LHCN-M2 (cell line): Measurements from ENCODE around the gene HLA-DQB1. TPM values are rescaled to one million over a fixed set of nuclear protein-coding genes. Genes with fewer than 3 reads are reported as not detected.

Experiments
- DNase-seq: peaks from one replicate; pipeline ENCODE4 v3.0.0-alpha.2; 2012; ENCODE audit warnings: low read depth
- total RNA-seq: library from RNA; depleted of rRNA; stranded (reverse); fragments of >200 nt; gene quantifications from 2 replicates; pipeline ENCODE4 v1.2.3, GENCODE V29; 2014; rRNA removed

HLA-DQB1 gene
- total RNA-seq, 1 experiment from 2014 or later = not detected

DNA sequence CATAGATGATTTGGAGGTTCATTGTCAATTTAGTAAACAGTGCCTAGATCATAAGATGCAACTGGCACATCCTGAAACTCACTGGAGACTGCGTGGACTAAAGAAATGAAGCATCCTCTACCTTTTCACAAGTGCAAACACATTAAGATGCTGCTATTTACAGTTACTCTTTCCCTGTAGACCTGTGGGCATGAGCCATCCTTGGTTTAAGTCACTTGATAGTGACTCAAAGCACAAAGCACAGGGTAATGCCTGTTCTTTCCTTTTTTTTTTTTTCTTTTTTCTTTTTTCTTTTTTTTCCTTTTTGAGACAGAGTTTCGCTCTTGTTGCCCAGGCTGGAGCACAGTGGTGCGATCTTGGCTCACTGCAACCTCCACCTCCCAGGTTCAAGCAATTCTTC lies 39.2 kb downstream of the HLA-DQB1 start:
- no peak for DNase-seq

DNA sequence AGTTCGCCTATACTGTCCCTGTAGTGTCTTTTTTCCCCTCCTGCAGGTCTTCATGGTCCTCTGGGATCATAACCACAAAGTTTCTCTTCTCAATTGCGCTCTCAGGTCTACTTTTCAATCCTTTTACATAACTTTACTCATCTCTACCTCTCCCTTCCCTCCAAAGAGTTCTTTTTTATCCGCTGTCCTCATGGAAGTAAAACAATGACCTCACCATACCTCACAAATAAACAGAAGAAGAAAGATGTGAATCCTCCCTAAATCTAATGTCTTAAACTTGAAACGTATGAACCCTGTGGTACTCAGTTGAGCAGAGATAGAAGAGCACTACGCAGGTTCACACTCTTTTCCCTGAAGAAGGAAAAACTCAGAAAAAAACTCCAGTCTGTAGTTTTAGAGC lies 41.3 kb downstream of the HLA-DQB1 start:
- no peak for DNase-seq

GRCh38 chr6:32624565-32624964 lies 41.9 kb downstream of the HLA-DQB1 start:
- DNase-seq = no peak

DNA sequence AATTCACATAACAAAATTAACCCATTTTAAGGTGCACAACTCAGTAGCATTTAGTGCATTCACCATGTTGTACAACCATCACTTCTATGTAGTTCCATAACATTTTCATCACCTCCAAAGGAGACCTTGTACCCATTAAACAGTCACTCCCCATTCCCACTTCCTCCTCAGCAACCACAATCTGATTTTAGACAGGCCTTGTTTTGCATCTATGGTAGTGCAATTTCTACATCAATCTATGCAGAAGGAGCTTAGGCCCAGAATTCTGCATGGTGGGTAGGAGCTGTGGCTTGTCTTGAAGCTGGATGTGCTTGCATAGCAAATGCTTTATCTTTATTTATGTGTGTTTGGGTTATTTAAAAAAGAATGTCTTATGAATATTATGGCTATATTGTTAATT lies 42.8 kb downstream of the HLA-DQB1 start:
- no peak for DNase-seq

- DNase-seq = peak; percentile 43
Measured at GRCh38 chr6:32622545-32623401, 43.7 kb downstream of the HLA-DQB1 start.

- DNase-seq = no peak
Measured at GRCh38 chr6:32621372-32621771, 45.1 kb downstream of the HLA-DQB1 start.

DNA sequence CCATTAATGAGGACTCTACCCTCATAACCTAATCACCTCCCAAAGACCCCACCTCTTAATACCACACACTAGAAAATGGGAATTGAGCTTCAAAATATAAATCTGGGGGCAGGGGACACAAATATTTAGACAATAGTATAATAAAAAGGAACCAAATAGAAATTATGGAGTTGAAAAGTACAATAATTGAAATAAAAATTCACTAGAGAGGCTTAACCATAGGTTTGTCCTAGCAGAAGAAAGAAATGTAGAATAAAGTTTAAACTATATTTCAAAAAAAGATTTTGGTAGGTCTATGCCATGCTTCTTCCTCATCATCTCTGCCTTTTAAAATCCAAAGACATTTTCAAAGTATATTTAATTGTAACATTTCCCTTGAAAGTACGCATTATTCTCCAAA lies 48.7 kb downstream of the HLA-DQB1 start:
- no peak for DNase-seq

- DNase-seq = no peak
Measured at GRCh38 chr6:32615885-32616532, 50.4 kb downstream of the HLA-DQB1 start.

DNA sequence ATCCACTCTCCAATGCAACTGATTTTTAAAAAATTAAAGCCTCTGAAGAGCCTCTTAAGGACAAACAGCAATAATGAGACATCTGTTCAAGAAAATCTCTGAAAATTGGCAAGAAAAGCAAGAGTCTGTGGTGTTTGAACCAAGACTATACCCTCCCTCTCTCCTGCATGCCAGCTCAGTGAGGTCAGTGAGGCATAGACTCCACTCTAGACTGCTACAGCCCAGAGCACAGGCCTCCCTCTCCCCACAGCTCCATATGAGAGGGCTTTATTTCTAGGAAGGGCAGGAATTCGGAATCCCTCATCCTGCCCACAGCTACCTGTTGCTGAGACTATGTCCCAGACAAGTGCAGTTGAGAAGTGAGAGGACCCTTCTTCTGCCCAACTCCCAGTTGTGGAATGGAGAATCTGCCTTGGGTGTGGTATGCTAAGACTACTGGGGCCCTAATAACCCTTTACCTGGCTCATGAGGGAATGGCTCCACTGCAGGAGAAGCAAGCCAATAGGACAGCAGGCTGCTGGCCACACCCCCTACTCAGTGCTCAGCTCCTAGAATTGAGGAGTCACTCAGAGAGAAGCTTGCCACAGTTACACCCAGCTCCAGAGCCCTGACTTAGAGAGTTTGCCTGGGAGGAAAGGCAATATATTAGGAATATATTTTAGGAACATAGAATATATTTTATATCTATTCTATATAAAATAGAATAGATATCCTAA lies 51.9 kb downstream of the HLA-DQB1 start:
- no peak for DNase-seq

GRCh38 chr6:32613475-32613874 lies 53.0 kb downstream of the HLA-DQB1 start:
- DNase-seq = no peak

GRCh38 chr6:32610682-32611296 lies 55.7 kb downstream of the HLA-DQB1 start:
- DNase-seq = no peak

DNA sequence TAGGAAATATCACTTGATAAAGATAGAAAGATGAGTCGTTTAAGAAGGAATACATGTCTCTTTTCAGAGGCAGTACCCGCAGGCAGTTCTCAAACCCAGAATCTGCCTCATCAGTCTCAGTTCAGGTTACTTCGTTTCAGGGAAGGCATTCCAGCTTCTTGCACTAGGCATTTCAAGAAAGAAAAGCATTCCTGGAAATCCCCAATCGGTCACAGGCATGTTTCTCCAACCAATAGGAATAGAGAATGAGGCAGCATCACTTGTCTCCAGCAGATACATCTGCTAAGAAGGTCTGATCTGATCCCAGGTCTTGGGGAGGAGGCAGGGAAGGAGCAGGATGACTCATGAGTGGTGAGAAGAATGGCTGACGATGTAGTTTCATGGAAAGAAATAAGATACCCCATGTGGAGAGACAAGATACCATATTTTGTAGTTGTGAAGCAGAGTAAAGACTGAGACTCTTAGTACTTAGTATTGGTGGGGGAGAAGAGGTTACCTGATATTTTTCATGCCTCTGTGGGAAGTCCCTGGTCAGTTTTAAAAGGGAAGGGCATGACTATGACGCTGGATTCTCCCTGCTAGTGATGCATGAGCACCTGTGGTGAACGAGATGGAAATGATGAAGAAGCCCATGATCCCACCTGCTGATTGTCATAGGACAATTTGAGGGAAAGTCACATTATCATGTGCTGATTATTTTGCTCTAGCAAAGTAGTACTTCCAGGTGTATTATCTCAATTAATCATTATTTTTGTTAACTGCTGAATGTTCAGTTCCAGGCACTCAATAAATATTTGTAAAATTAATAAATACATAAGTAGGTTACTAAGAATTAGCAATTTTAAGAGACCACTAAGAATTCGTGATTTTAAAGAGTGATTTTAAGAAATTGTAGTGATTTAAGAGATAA lies 56.5 kb downstream of the HLA-DQB1 start:
- peak; percentile 59 for DNase-seq

Other genes starting within 250 kb of the HLA-DQB1 start
- gene HLA-DRA, start 226.8 kb downstream of the HLA-DQB1 start, total RNA-seq = 0.38 and 1.0 TPM in 2 replicates
- 0.11 and 0.13 TPM in 2 replicates for gene HLA-DRB5, start 136.4 kb downstream of the HLA-DQB1 start, total RNA-seq
- 0.45 and 0.57 TPM in 2 replicates for gene HLA-DRB1, start 76.8 kb downstream of the HLA-DQB1 start, total RNA-seq
- gene HLA-DQA1, start 29.3 kb downstream of the HLA-DQB1 start, total RNA-seq = not detected in 2 replicates
- gene HLA-DQA2, start 74.7 kb upstream of the HLA-DQB1 start, total RNA-seq = not detected in 2 replicates
- not detected in 2 replicates for gene HLA-DQB2, start 96.9 kb upstream of the HLA-DQB1 start, total RNA-seq
- gene HLA-DOB, start 150.3 kb upstream of the HLA-DQB1 start, total RNA-seq = not detected in 2 replicates
- 6.1 and 6.7 TPM in 2 replicates for gene TAP2, start 172.1 kb upstream of the HLA-DQB1 start, total RNA-seq
- gene PSMB8, start 177.4 kb upstream of the HLA-DQB1 start, total RNA-seq = 39.8 and 55.6 TPM in 2 replicates
- 50.1 and 56.2 TPM in 2 replicates for gene TAP1, start 187.0 kb upstream of the HLA-DQB1 start, total RNA-seq
- 9.0 and 20.0 TPM in 2 replicates for gene PSMB9, start 187.5 kb upstream of the HLA-DQB1 start, total RNA-seq